Ramos (cell line): ENCODE data around the gene RACGAP1.
"Not testable (repeated sequence)": the region's sequence is repeated elsewhere in the genome, so short reads cannot be mapped to it uniquely, and the experiment has no call there.

Experiments
- in situ Hi-C: fragments of 300-500 bp; cut with MboI; formaldehyde crosslinking; loops from one replicate; pipeline ENCODE4 v1.14.3; 2022; ENCODE audit warnings: low sequenced_read_pairs; ENCODE audit not compliant: unreplicated experiment

Gene RACGAP1

GRCh38 chr12:50003595-50003994 lies 21.7 kb downstream of the RACGAP1 start:
- in situ Hi-C loops, result no loop called here

GRCh38 chr12:49998453-49998852 lies 26.8 kb downstream of the RACGAP1 start:
- in situ Hi-C loops, result no loop called here

- in situ Hi-C loops, result no loop called here
Measured at GRCh38 chr12:49990273-49990672, 35.0 kb downstream of the RACGAP1 start.

DNA sequence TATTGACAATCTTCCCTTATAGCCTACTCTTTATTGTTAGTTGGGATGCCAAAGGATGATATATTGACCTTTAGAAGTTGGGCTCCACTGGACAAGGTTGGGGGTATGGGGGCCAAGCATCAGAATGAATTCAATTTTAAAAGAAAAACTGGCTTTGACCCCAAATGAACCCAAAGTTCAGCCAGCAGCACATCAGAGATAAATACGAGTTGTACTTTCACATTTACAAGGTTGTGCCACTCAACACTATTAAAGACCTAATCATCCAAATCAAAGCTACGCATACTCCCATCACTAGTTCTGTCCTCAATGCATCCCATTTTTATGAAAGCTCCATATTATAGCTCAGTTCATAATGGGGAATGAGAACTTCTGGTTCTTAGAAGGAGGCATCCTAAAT lies 35.9 kb downstream of the RACGAP1 start:
- in situ Hi-C loops, result not testable (repeated sequence)

DNA sequence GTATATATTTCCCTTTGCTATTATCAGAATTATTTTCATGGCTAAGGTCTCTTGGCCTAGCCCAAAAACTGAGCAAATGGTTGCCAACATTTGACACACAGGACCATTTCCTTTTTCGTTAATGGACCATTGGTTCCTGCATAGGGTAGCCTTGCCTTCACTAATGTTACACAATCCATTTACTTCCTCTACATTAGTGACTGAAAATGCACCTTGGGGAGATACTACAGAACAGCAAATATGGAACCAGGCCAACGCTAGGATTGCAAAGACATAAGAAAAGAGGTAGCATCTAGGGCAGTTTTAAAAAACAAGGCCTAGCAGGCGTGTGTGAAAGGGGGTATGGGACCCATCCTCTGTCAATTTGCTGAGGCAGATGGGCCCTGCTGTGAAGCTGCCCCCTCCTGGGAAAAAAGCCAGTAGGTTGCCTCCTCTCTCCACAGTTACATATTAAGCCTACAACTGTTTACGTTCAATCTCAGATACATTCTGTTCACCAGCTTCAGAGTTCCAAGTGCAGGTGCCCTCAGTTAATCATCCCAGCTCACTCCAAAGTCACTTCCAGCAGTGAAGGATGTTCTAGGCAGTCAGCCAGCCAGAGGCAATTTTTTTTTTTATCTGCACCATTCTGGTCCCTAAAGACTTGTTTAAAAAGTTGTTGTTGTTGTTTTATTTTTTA lies 37.5 kb downstream of the RACGAP1 start:
- in situ Hi-C loops, result no loop called here

DNA sequence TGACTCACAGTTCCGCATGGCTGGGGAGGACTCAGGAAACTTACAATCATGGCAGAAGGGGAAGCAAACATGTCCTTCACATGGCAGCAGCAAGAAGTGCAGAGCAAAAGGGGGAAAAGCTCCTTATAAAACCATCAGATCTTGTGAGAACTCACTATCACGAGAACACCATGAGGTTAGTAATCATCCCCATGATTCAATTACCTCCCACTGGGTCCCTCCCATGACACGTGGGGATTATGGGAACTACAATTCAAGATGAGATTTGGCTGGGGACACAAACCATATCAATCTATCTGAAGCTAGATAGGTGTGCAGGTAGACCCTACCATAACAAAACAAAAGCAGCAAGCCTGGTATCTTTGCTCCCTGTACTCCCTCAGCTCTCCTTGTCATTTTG lies 38.8 kb downstream of the RACGAP1 start:
- in situ Hi-C loops, result not testable (repeated sequence)

GRCh38 chr12:49985981-49986380 lies 39.3 kb downstream of the RACGAP1 start:
- in situ Hi-C loops, result no loop called here

DNA sequence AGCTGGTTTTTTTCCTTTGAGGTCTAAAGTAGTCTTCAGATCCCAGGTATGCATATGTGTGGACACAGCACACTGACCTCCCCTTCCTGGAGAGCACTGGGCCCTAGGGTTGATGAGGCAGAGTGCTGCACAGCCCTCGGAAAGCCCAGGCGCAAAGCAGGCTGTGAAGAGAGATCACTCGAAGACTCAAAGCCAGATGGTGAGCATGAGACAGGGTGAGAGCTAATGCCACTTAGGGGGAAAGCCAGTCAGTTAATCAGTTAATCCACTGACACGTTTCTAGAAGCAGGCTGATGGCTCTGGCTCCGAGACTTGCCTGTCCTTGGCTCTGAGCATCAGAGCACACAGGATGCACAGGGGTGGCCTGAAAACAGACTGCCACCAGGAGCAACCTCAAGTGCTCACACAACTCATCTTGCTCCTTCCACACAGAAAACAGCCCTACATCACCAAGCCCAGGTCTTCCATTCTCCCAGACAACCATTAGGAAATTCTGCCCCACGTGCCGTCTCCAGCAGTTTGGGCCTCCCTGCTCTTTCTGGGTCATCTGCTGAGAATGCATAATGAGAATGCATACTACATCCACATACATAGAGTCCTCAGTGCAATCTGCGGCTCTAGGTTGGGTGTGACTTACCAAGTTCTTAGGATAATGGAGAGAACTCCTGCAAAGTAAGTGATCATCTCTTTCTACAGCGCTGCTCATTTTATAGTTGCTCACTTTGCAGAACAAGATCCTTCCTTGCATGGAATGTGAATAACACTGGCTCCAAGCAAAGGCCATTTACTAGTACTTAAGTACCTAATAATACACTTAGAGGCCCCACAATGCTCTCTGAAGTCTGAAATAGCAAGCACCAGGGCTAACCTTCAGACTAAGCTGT lies 40.6 kb downstream of the RACGAP1 start:
- in situ Hi-C loops, result no loop called here

DNA sequence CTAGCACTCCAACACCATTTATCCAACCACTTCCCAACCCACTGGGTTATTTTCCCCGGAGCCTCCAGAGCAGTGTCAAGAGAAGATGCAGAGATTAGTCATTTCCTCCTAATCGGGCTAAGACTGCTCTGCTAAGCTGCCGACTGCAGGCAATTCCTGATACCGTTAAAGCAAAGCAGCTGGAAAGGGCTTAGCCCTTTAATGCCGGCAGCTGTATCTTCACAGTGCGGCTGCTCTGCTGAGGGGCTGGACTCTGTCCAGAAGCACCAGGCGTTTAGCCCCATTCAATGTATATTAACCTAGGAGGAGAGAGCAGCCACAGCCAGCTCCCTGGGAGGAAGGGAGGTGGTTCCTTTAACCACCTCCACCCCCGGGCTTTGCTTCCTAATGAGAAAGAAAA lies 41.4 kb downstream of the RACGAP1 start:
- in situ Hi-C loops, result no loop called here

DNA sequence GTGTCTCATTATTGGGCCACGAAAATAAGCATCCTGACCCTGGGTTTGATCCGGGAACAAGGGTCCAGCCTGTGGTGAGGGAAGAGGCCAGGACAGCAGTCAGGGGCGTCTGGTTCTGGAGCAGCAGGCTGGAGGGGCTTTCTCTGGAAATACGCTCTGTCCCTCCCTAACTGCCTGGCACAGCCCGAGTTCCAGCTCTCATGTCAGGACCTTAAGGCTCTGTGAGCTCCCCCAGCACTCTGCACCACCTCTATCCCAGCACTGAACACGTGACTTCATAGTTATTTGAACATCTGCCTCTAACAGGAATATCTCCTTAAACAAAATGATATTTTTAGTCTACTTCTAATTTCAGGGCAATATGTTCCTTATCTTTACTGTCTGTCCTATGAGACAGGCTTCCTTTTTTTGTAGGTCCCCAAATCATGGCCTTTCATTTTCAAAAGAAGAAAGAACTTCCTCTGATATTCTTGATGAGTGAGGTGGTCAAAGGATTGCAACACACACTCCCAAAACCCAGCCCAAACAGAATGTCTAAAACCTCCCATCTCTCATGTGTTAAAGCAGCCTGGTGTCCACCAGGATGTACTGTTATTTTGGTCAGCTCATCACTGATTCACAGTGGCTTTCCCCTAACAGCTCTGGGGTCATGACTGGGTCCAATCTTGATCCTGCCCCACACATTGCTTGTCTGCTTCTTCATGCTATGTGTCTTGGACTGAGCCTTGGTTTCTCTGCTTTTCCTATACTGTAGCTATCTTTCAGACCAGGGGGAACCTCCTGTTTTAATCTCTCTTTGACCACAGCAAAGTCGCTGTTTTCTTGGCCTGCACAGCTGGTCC lies 42.8 kb downstream of the RACGAP1 start:
- in situ Hi-C loops, result no loop called here

GRCh38 chr12:49980501-49981349 lies 44.6 kb downstream of the RACGAP1 start:
- in situ Hi-C loops, result no loop called here

DNA sequence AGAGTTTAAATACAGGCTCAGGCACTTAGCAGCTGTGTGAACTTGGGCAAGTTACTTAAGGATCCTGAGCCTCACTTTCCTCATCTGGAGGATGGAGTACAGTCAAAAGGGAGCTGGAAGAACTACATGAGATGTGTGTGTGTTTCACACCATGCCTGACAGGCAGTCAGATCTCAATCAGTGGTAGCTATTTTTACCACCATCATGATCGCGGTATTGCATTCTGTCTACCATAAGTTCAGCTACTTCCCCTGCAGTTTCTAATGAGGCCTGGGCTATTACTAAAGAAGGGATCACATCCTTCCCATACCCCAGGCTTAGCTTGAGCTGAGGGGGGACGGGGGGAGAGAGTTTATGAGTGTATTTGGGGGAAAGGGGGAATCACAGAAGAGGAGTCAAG lies 45.5 kb downstream of the RACGAP1 start:
- in situ Hi-C loops, result no loop called here

DNA sequence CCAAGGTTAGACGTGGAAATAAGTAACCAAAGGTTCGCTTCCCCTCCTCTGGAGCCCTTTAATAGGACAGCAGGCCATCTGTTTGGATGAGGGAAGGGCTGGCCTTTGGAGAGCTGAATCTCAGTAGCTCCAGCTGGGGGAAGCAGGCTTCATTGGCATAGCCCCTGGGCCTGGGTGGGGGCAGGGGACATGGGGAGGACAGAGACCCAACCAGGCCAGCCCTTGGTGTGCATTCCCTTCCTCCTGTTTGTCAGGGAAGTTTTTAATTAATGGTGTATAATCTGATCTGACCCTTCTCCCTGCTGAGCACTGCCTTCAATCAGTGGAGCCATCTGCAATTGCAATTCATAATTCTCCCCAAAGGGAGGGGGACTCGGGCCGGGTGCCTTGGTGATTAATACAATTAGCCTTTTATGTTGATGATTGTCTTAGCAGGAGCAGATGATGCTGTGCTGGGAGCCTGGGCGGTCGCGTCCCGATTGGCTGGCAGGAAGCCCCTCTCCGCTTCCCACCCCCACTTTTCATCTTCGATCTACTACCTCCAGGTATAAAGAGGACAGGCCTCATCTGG lies 46.2 kb downstream of the RACGAP1 start:
- in situ Hi-C loops, result no loop called here

DNA sequence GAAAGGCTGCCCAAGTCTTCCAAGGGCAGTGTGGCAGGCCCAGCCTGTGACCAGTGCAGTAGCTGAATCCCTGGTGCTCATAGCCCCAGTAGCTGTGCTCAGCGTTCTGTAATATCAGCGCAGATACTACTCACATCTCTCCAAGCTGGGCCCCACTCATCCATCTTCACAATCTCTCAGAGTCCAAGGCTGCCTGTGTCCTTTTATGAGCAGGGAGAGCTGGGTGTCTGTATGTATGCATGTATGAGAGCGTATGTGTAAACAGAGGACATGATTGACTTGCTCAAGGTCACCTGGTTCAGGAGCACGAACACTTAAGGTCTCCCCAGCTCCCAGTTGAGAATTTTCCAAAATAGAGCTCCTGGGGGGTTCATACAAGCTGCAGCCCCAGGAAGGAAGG lies 47.2 kb downstream of the RACGAP1 start:
- in situ Hi-C loops, result no loop called here

- in situ Hi-C loops, result no loop called here
Measured at GRCh38 chr12:49976557-49976956, 48.7 kb downstream of the RACGAP1 start.

GRCh38 chr12:49975318-49975761 lies 50.0 kb downstream of the RACGAP1 start:
- in situ Hi-C loops, result no loop called here

DNA sequence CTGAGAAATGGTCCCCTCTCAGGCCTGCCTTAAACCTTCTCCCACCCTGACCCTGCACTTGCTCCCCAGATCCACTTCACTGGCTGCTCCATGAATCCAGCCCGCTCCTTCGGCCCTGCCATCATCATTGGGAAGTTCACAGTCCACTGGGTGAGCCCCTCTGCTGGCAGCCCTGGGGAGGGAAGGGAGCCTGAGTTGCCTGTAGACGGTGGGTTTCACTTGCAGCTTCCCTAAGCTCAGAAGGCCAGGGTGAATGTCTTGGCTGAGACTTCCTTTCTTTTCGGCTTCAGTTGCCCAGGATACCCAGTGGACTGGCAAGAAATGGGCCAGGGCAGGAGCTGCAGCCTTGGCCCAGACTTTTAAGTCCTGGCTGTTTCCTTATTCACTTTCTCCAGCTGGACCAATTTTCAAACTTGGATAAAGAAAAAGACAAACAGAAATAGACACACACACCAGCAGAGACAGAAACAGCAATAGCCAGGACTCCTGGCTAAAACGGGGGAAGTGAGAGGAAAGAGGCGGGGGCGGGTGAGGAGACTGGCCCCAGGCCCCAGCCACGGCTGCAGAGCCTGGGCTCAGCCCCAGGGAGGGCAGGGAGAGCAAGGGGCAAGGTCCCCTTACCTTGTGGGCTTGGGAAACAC lies 50.5 kb downstream of the RACGAP1 start:
- in situ Hi-C loops, result no loop called here

- in situ Hi-C loops, result no loop called here
Measured at GRCh38 chr12:49974231-49974675, 51.0 kb downstream of the RACGAP1 start.

- in situ Hi-C loops, result no loop called here
Measured at GRCh38 chr12:49973361-49973830, 51.9 kb downstream of the RACGAP1 start.
